HL-60 (cell line): ENCODE results near the gene SLC22A31.

ENCODE experiments used
- CTCF ChIP-seq: IDR thresholded peaks from one replicate; pipeline ENCODE4 v1.5.1; 2011; ENCODE audit warnings: low read length, control low read depth, inconsistent platforms; ENCODE audit not compliant: insufficient read depth
- POLR2AphosphoS5 ChIP-seq: IDR thresholded peaks from 2 replicates; pipeline ENCODE4 v1.6.1; 2012; ENCODE audit warnings: low read depth
- SPI1 ChIP-seq: IDR thresholded peaks from 2 replicates; pipeline ENCODE4 v1.6.1; 2012; ENCODE audit warnings: low read depth, mild to moderate bottlenecking, borderline replicate concordance

GRCh38 chr16:89153848-89154271 is 46.5 kb downstream of the SLC22A31 start:
- TF ChIP-seq POLR2AphosphoS5, result no peak
- TF ChIP-seq CTCF, result no peak
- TF ChIP-seq SPI1, result no peak
